HG02840 (cell line): ENCODE results near the gene SEC22A.

ENCODE experiments used
- ATAC-seq: cut with Tn5 transposase; IDR thresholded peaks from one replicate; pipeline ENCODE4 v1.9.1; 2021; ENCODE audit warnings: mild to moderate bottlenecking, moderate library complexity, moderate number of reproducible peaks; ENCODE audit not compliant: unreplicated experiment, low FRiP score

The SEC22A gene

DNA sequence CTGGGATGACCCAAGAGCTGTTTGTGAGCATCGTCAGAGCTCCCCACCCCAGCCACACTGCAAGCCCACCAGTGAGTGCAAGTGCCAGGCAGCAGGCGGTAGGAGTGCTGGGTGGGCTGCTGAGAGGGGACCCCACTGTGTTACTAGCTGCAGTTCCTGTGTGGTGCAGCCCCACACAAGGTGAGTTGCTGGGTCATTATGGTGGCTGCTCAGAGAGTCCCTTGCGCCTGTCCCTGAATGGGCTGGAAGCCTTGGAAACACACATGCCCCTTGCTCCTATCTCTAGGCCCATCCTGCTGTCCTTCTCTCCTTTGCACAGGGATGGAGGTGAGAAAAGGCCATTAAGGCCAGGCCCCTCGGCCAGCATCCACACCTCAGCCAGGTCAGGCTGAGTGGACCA is 83.7 kb downstream of the SEC22A start:
- no peak for ATAC-seq

GRCh38 chr3:123285931-123286307 is 84.2 kb downstream of the SEC22A start:
- no peak for ATAC-seq

- no peak for ATAC-seq
Measured at GRCh38 chr3:123286308-123287023, 84.7 kb downstream of the SEC22A start.

GRCh38 chr3:123287051-123287961 is 85.6 kb downstream of the SEC22A start:
- ATAC-seq, result no peak

- no peak for ATAC-seq
Measured at GRCh38 chr3:123287962-123288302, 86.2 kb downstream of the SEC22A start.

GRCh38 chr3:123289391-123290106 is 87.8 kb downstream of the SEC22A start:
- ATAC-seq, result no peak

GRCh38 chr3:123290107-123290930 is 88.6 kb downstream of the SEC22A start:
- no peak for ATAC-seq

DNA sequence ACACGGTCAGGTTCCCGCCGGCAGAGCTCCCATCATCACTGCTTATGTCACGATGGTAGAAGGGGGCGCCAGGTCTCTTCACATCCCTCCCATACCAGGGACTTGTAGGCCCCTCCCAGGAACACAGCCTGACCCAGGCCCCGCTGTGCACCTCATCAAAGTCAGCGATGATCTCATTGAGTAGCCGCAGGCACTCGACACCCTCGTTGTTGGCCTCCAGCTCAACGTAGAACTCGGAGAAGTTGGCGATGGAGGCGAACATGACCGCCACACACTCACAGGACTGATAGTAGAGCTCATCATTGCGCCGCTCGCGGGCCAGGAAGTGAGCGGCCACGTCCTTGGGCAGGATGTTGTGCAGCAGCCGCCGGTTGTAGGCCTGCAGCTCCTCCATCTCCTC is 89.2 kb downstream of the SEC22A start:
- ATAC-seq, result no peak

DNA sequence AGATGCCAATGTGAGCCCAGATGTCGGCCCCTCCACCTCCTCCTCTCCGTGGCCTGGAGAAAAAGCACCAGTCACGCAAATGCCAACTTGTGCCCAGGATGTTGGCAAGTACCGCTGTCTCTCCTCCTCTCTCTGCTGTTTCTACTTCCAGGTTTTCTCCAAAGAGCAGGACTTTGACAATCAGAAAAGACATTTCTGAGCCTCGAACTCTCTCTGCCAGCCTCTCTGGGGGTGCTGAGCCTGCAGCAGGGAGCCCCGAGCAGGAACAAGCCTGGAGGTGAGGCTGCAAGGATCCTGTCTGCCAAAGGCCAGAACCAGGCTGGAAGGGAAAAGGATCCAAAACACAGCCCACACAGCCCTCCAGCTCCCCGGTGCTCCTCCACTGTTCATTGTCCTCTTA is 89.7 kb downstream of the SEC22A start:
- no peak for ATAC-seq

DNA sequence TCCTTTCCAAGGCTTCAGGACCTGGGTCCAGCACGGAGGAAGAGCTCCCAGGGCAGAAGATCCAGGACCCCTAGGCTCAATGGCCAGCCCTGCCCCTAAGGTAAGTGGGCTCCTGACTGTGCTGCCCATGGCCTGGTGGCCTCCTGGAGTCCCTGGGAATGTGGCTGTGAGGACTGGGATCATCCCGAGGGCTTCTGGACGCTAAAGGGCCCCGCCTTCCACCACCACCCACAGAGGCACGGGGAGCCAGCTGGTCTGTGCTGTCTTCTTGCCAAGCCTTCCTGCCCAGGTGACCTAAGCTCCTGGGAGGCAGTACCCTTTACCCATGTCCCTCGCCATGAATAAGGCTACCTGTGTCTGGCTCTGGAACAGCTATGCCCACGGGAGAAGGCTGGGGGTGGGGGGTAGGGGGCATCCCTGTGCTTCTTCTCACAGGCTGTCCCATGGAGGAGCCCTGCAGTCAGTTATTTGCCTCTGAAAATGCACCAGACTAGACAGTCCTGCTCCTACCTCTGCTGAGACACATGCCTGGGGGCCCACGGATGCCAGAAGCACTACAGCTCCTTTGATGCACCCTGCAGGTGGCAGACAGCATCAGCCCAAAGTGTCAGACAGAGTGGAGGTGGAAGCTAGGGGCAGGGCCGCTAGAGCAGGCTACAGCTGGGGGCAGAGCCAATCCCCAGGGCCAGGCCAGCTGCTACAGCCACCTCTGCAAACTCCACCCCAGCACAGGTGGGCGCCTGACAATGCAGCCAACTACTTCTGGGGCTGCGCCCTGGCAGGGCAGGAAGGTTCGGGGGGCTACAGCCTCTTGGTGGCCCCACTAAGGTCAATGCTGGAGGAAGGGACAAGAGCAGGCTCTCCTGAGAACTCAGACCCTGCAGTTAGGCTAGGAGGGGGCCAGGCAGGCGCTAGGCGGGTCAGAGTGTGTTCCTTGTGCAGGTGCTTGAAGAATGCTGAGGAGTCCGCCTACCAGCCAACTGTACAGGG is 90.9 kb downstream of the SEC22A start:
- ATAC-seq, result no peak

DNA sequence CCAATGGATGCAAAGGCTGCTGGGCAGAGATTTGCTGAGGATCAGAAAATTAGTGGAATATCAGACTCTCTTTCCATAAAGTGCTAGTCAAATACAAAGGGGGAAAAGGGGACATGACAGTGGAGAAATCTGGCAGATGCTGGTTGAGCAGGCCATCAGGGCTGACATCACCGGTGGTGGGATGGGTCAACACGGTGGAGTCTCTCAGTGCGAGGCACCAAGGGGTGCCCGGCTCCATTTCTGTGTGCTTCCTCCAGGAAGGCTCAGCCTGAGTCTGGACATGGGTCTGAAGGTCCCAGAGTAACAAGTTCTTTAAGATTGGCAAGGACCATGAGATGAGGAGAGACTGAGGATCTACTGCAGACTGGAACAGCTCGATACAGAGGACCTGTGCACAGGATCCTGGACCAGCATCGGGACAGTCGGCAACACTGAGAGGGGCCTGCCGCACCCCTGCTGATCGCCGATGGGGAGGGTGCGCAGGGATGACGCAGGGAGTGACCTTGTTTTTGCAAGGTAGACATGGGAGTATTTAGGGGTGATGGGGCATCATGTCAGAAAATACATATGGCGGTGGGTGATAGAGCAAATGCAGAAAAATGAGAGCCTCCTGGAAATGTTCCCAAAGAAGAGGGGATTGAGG is 92.7 kb downstream of the SEC22A start:
- no peak for ATAC-seq

DNA sequence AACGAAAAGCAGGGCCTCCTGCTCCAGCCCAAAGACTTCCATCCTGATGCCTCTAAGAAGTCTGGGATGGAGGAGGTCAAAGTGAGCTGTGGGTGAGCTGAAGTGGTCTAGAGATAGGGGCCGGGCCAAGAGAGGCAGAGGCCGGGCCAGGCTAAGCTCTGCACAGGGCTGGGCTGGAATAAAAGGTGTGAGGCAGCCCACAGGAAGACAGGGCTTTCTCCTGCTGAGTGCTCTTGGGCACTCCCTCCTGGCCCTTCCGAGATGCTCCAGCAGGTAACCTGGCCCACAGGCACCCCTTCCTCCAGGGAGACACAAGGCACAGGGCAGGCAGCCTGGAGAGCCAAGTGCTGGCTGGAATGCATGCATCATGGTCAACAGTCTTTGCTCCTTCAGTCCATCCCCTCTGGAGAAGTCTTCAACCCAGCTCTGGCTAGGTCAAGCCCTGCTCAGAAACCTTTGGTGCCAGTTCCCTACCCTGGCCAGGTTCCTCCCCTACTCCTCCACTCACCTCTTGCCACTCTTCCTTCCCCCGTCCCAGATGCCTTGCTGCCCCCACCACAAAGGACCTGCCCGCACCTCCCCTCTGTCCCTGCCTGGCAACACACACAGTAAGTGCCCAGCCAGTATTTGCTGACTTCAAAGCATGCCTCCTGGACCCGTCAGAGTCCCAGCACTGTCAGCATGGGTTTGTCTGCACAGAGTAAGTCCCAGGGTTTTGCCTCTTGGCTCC is 93.6 kb downstream of the SEC22A start:
- no peak for ATAC-seq

GRCh38 chr3:123295901-123296250 is 94.1 kb downstream of the SEC22A start:
- ATAC-seq, result no peak

GRCh38 chr3:123296261-123296660 is 94.5 kb downstream of the SEC22A start:
- no peak for ATAC-seq

GRCh38 chr3:123296836-123297626 is 95.3 kb downstream of the SEC22A start:
- no peak for ATAC-seq

- ATAC-seq, result no peak
Measured at GRCh38 chr3:123297627-123297899, 95.8 kb downstream of the SEC22A start.

- no peak for ATAC-seq
Measured at GRCh38 chr3:123298903-123299302, 97.2 kb downstream of the SEC22A start.

DNA sequence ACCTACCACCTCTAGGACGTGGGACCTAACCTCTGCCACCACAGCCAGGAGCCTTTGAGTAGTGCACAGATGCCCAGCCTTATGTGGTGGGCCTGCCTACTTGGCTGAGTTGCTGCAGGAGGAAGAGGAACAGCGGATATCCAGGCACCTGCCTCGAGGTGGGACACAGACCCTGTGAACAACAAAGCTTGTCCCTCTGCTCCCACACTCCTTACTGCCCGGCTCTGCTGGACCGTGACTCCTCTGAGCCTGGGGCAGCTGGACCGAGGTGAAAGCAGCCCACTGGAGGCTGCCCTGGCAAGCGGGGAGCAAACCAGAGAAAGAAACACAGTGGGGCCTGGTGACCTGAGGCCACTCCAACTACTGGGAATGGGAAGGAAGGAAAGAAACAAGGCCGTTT is 97.8 kb downstream of the SEC22A start:
- no peak for ATAC-seq
